ENCODE data around the gene DLG2. TPM values are rescaled to one million over a fixed set of nuclear protein-coding genes. Genes with fewer than 3 reads are reported as not detected.

Gene DLG2
- total and polyA plus RNA-seq, 12 donors, result 1.0 to 14.8 (median 7.4) TPM

GRCh38 chr11:85094795-85095194, 532.3 kb downstream of the DLG2 start:
- H3K27ac ChIP-seq, result no peak overlapping the region
- ATAC-seq, result no peak
- DNase-seq, result no peak
- H3K27me3 ChIP-seq, result no peaks in the 10 kb centered on the region
- H3K4me1 ChIP-seq, result peaks cover 0 to 7% (median 0%) of the 10 kb centered on the region in 9 donors
- TF ChIP-seq CTCF (IDR thresholded peaks at IDR 0.05), result no peak
- 79 to 87% methylated on average over 1 of the region's 1 CpG for WGBS, 2 donors
- peaks cover 0 to 3% (median 0%) of the 10 kb centered on the region in 11 donors for H3K9me3 ChIP-seq
- H3K4me3 ChIP-seq, result no peak overlapping the region
- intact Hi-C loops (cut with DNase I), result no loop called here
- H3K36me3 ChIP-seq, result no peaks in the 10 kb centered on the region

GRCh38 chr11:85089654-85090053, 537.5 kb downstream of the DLG2 start:
- no peaks in the 10 kb centered on the region for H3K27me3 ChIP-seq
- H3K9me3 ChIP-seq, result no peaks in the 10 kb centered on the region
- no peaks in the 10 kb centered on the region for H3K36me3 ChIP-seq
- no peak for DNase-seq
- intact Hi-C loops (cut with DNase I), result no loop called here
- H3K4me1 ChIP-seq, result no peaks in the 10 kb centered on the region
- WGBS, 2 donors, result 91 to 92% methylated on average over 1 of the region's 1 CpG
- no peak for TF ChIP-seq CTCF (IDR thresholded peaks at IDR 0.05)
- ATAC-seq, result no peak
- H3K4me3 ChIP-seq, result no peak overlapping the region
- H3K27ac ChIP-seq, result no peak overlapping the region

GRCh38 chr11:85088286-85088685, 538.9 kb downstream of the DLG2 start:
- Histone ChIP-seq H3K27me3 (no peaks in the 10 kb centered on the region), H3K27ac (no peak overlapping the region), H3K36me3 (no peaks in the 10 kb centered on the region), H3K9me3 (no peaks in the 10 kb centered on the region), H3K4me3 (no peak overlapping the region), H3K4me1 (no peaks in the 10 kb centered on the region)
- no peak for DNase-seq
- no peak for ATAC-seq
- WGBS, 2 donors, result 63 to 95% methylated on average over 3 of the region's 3 CpGs
- intact Hi-C loops (cut with DNase I), result no loop called here
- TF ChIP-seq CTCF (IDR thresholded peaks at IDR 0.05), result no peak

- no peaks in the 10 kb centered on the region for H3K9me3 ChIP-seq
- H3K4me1 ChIP-seq, result no peaks in the 10 kb centered on the region
- intact Hi-C loops (cut with DNase I), result no loop called here
- TF ChIP-seq CTCF (IDR thresholded peaks at IDR 0.05), result no peak
- no peak for DNase-seq
- WGBS, 2 donors, result 73 to 86% methylated on average over 3 of the region's 3 CpGs
- no peak overlapping the region for H3K4me3 ChIP-seq
- no peak for ATAC-seq
- no peaks in the 10 kb centered on the region for H3K27me3 ChIP-seq
- no peaks in the 10 kb centered on the region for H3K36me3 ChIP-seq
- H3K27ac ChIP-seq, result no peak overlapping the region
These were observed 540.5 kb downstream of the DLG2 start for GRCh38 chr11:85086504-85087284.

All from heart right ventricle (tissue), 16 donors.